Peyer's patch (tissue), 4 donors: Measurements from ENCODE around the gene GSTP1.

ENCODE experiments used
- CTCF ChIP-seq, 6 experiments: fragments of 450-650 bp in 4 of 6; fragments of 200-600 bp in 2 of 6; sonication (generic) in 1 of 6; IDR thresholded peaks; one replicate each; pipeline ENCODE4 v1.5.1; 2017 to 2019; ENCODE audit warnings: antibody characterized with exemption in 6 of 6, mild to moderate bottlenecking in 3 of 6, moderate library complexity in 1 of 6
- POLR2A ChIP-seq, 2 donors: fragments of 450-650 bp; IDR thresholded peaks; one replicate each; pipeline ENCODE4 v1.5.1; 2017; ENCODE audit warnings: antibody characterized with exemption in 2 of 2, mild to moderate bottlenecking in 2 of 2, moderate library complexity in 2 of 2

- no peak for TF ChIP-seq CTCF (IDR thresholded peaks at IDR 0.05)
- TF ChIP-seq POLR2A (IDR thresholded peaks at IDR 0.05) = no peak
Observed at GRCh38 chr11:67607507-67607906, 23.9 kb downstream of the GSTP1 start.
